Endothelial cell (in vitro differentiated cells): ENCODE measurements around the gene CYB5D1. TPM values are rescaled to one million over a fixed set of nuclear protein-coding genes. Genes with fewer than 3 reads are reported as not detected.

Source experiments
- DNase-seq: peaks from one replicate; pipeline ENCODE4 v3.0.0; 2021; ENCODE audit warnings: low spot score
- H3K27ac Mint-ChIP-seq: one replicate; pipeline ENCODE4 v1.8.0; 2021; ENCODE audit warnings: mixed read lengths, inconsistent platforms; ENCODE audit not compliant: unreplicated experiment
- H3K27me3 Mint-ChIP-seq: one replicate; pipeline ENCODE4 v1.8.0; 2021; ENCODE audit warnings: mild to moderate bottlenecking, moderate library complexity, mixed read lengths, inconsistent platforms; ENCODE audit not compliant: unreplicated experiment
- H3K36me3 Mint-ChIP-seq: one replicate; pipeline ENCODE4 v1.8.0; 2021; ENCODE audit warnings: mild to moderate bottlenecking, low read depth, mixed read lengths, inconsistent platforms; ENCODE audit not compliant: unreplicated experiment
- H3K4me1 Mint-ChIP-seq: one replicate; pipeline ENCODE4 v1.8.0; 2021; ENCODE audit warnings: mild to moderate bottlenecking, mixed read lengths, inconsistent platforms; ENCODE audit not compliant: unreplicated experiment
- H3K4me3 Mint-ChIP-seq: one replicate; pipeline ENCODE4 v1.8.0; 2021; ENCODE audit warnings: mild to moderate bottlenecking, mixed read lengths, inconsistent platforms; ENCODE audit not compliant: unreplicated experiment
- H3K9me3 Mint-ChIP-seq: one replicate; pipeline ENCODE4 v1.8.0; 2021; ENCODE audit warnings: mixed read lengths, inconsistent platforms; ENCODE audit not compliant: unreplicated experiment
- total RNA-seq: library from RNA; stranded (reverse); fragmentation: NEBNext Ultra II Directional; extraction: Animal tissue kit (Norgen Biotek cat#: 25700); gene quantifications from one replicate; pipeline ENCODE4 v1.2.1, GENCODE V29; 2021; ENCODE audit not compliant: unreplicated experiment
- TF ChIP-seq, protein P1 (sequence below): fragments of 200-600 bp; sonication (generic); IDR thresholded peaks from one replicate; pipeline ENCODE4 v1.5.0; 2021; ENCODE audit warnings: antibody characterized with exemption; ENCODE audit not compliant: unreplicated experiment

CYB5D1 gene
- total RNA-seq, 1 donor from 2014 or later, result 6.4 TPM

DNA sequence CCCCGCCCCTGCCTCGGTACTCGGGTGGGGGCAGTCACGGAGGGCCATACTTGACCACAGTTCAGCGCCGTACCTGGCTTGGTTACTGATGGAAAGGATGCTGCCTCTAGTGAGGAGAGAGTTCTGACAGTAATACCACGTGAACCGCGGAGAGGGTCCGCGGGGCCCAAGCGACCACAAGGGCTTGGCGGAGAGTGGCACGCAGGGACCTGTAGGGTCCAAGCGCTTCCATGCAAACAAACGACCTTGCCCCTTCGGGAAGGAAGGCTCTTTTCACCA lies 14.6 kb upstream of the CYB5D1 start:
- TF ChIP-seq, protein P1, sequence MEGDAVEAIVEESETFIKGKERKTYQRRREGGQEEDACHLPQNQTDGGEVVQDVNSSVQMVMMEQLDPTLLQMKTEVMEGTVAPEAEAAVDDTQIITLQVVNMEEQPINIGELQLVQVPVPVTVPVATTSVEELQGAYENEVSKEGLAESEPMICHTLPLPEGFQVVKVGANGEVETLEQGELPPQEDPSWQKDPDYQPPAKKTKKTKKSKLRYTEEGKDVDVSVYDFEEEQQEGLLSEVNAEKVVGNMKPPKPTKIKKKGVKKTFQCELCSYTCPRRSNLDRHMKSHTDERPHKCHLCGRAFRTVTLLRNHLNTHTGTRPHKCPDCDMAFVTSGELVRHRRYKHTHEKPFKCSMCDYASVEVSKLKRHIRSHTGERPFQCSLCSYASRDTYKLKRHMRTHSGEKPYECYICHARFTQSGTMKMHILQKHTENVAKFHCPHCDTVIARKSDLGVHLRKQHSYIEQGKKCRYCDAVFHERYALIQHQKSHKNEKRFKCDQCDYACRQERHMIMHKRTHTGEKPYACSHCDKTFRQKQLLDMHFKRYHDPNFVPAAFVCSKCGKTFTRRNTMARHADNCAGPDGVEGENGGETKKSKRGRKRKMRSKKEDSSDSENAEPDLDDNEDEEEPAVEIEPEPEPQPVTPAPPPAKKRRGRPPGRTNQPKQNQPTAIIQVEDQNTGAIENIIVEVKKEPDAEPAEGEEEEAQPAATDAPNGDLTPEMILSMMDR, result no peak
- Mint-ChIP-seq H3K4me1 (peaks cover 43% of the 10 kb centered on the region), H3K36me3 (peaks cover 23% of the 10 kb centered on the region), H3K27me3 (peaks cover 22% of the 10 kb centered on the region), H3K27ac (peak overlapping the region; percentile 99), H3K9me3 (no peaks in the 10 kb centered on the region), H3K4me3 (peak overlapping the region; percentile 99)
- DNase-seq, result no peak

DNA sequence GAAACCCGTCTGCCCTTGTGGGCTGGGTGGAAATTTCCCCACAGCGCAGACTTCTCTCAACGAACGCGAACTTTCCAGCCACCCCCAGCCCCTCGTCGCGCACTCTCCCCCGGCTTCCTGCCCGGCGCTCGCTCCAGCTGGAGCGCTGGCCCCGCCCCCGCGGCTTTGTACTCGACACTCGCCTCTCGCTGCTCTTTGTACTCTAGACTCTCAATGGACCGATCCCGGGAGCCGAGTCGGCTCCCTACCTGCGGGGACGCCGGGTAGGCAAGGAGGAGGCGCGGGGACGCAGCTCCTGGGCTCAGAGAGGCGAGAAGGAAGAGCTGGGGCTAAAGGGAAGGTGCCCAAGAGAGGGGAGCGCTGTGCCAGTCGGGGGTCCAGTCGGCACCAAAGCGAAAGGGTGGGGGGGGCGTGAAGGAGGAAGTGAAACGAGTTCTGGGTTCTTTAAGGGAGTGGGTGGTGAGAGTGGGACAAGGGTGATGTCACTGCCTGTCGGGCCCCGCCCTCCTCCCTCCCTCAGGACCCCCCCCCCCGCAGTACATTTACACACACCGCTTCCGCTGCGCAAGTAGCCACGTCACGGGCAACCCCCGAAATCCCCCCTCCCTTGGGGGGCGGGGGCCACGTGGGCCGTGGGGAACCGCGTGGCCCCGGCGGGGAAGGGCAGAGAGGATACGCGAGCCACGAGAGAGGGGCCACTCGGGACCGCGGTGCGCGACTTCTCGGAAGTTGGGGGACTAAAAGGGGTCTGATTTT lies 14.1 kb upstream of the CYB5D1 start:
- H3K9me3 Mint-ChIP-seq, result no peaks in the 10 kb centered on the region
- peak overlapping the region; percentile 99 for H3K4me3 Mint-ChIP-seq
- H3K4me1 Mint-ChIP-seq, result peaks cover 39% of the 10 kb centered on the region
- DNase-seq, result peak; percentile 83
- H3K27ac Mint-ChIP-seq, result peak overlapping the region; percentile 99
- peaks cover 19% of the 10 kb centered on the region for H3K27me3 Mint-ChIP-seq
- peaks cover 26% of the 10 kb centered on the region for H3K36me3 Mint-ChIP-seq
- TF ChIP-seq, protein P1, result no peak

DNA sequence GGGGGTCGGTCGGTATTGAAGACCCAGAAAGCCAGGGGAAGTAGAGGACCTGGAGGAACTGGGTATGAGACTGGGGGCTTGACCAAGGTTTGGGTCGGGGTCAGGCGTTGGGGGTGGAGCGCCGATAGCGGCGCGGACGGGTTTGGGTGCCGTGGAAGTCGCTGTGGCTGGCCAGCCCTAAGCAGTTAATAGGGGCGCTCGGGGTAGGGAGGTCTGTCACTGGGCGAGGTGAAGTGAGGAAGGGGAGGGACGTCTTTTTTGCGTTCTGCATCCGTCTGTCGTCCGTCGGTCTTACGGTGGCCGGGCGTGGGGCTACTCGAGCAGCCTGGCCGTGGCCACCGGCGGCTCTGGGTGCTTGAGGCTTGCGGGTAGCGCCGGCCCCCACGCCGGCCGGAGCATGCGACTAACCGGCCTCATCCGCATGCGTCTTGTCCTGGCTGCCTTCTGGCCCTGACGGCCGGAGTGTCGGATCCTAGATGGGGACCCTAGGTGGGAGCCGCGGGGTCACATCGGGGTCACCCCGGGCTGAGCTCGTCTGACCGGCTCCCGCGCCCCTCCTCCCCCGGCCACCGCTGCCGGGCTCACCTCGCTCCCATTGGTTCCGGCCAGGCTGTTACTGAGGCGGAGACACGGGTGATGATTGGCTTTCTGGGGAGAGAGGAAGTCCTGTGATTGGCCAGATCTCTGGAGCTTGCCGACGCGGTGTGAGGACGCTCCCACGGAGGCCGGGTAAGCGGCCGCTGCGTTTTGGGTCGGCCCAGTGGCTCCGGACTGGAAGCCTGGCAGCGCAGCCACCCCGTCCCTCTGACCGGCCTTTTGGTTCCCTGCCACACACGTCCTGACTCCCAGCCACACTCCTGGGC lies 13.3 kb upstream of the CYB5D1 start:
- H3K36me3 Mint-ChIP-seq, result peaks cover 27% of the 10 kb centered on the region
- H3K4me1 Mint-ChIP-seq, result peaks cover 31% of the 10 kb centered on the region
- TF ChIP-seq, protein P1, result no peak
- H3K9me3 Mint-ChIP-seq, result no peaks in the 10 kb centered on the region
- H3K4me3 Mint-ChIP-seq, result peak overlapping the region; percentile 99
- DNase-seq, result peak; percentile 83
- peak overlapping the region; percentile 99 for H3K27ac Mint-ChIP-seq
- peaks cover 17% of the 10 kb centered on the region for H3K27me3 Mint-ChIP-seq

DNA sequence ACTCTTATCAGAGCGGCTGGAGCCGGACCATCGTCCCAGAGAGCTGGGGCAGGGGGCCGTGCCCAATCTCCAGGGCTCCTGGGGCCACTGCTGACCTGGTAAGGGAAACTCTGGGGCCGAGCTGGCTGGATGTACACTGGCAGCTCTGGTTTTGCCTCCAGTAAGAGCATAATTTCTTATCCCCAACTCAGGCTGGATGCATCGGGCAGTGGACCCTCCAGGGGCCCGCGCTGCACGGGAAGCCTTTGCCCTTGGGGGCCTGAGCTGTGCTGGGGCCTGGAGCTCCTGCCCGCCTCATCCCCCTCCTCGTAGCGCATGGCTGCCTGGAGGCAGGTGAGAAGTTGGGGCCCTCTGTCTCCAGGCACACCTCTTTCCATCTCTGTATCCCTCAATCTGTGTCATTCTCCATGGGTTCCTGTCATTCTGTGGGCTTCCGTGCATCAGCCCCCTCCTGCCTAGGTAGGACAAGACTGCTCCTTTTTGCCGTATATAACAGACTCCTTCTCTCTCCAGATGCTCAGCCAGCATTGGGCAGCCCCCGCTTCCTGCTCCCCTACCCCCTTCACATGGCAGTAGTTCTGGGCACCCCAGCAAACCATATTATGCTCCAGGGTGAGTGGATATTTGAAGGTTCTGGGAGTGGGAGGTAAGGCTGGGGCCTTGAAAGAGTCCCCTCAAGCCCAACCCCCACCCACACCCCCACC lies 12.3 kb upstream of the CYB5D1 start:
- peak overlapping the region; percentile 67 for H3K4me3 Mint-ChIP-seq
- DNase-seq, result no peak
- H3K4me1 Mint-ChIP-seq, result peaks cover 21% of the 10 kb centered on the region
- no peaks in the 10 kb centered on the region for H3K9me3 Mint-ChIP-seq
- H3K36me3 Mint-ChIP-seq, result peaks cover 31% of the 10 kb centered on the region
- TF ChIP-seq, protein P1, result no peak
- H3K27ac Mint-ChIP-seq, result peak overlapping the region; percentile 57
- H3K27me3 Mint-ChIP-seq, result peaks cover 17% of the 10 kb centered on the region
